Measurements from ENCODE around the gene NOS1. TPM values are rescaled to one million over a fixed set of nuclear protein-coding genes. Genes with fewer than 3 reads are reported as not detected.

The NOS1 gene
- total and polyA plus RNA-seq, 2 donors (not counting 1 experiment from before 2014, with no cell fraction given): under 0.01 TPM; not detected in 1

DNA sequence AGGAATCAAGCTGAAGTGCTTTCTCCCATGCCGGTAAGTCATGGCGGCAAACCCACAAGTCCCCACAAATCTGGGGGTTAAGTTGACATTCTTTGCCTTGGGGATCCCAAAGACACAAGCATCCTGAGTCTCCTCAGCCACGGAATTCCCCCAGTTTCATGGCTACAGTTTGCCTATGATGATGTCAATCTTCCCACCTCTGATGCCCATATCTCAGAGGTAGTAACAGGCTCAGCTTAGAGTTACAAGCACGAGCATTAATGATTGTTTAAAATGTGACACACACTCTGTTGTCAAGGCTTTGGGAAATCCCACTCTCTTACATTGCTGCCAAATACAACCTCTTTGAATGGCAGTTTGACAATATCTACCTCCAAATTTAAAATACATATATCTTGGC, 22.3 kb downstream of the NOS1 start:
- Histone ChIP-seq H4K20me1 (ENCODE audit: control insufficient read depth, extremely low read depth, insufficient read depth, low read length) (no peaks in the 10 kb centered on the region), H2AFZ (ENCODE audit: low read length) (no peak overlapping the region), H3K36me3 (ENCODE audit: control insufficient read depth, insufficient read depth, low read length) (no peaks in the 10 kb centered on the region), H3K27me3 (ENCODE audit: control insufficient read depth, insufficient read depth, low read length) (no peaks in the 10 kb centered on the region), H3K9me3 (ENCODE audit: control insufficient read depth, insufficient read depth, low read depth, low read length) (no peaks in the 10 kb centered on the region), H3K9ac (ENCODE audit: insufficient read depth, low read length) (no peak overlapping the region), H3K79me2 (ENCODE audit: control insufficient read depth, insufficient read depth, low read length) (no peaks in the 10 kb centered on the region), H3K27ac (ENCODE audit: insufficient read depth, low read length) (no peak overlapping the region), H3K4me3 (replicated peaks in 1 of 4; ENCODE audit: control extremely low read depth in 1 of 4, insufficient read depth in 1 of 4, low read depth in 3 of 4, low read length in 4 of 4) (no peak overlapping the region), H3K4me2 (ENCODE audit: extremely low read depth, insufficient read depth, low read length) (no peak overlapping the region), H3K4me1 (ENCODE audit: control insufficient read depth, extremely low read depth, insufficient read depth, low read length) (no peaks in the 10 kb centered on the region)
- no peak for DNase-seq (ENCODE audit: low read depth in 2 of 2)
- TF ChIP-seq, protein P1, sequence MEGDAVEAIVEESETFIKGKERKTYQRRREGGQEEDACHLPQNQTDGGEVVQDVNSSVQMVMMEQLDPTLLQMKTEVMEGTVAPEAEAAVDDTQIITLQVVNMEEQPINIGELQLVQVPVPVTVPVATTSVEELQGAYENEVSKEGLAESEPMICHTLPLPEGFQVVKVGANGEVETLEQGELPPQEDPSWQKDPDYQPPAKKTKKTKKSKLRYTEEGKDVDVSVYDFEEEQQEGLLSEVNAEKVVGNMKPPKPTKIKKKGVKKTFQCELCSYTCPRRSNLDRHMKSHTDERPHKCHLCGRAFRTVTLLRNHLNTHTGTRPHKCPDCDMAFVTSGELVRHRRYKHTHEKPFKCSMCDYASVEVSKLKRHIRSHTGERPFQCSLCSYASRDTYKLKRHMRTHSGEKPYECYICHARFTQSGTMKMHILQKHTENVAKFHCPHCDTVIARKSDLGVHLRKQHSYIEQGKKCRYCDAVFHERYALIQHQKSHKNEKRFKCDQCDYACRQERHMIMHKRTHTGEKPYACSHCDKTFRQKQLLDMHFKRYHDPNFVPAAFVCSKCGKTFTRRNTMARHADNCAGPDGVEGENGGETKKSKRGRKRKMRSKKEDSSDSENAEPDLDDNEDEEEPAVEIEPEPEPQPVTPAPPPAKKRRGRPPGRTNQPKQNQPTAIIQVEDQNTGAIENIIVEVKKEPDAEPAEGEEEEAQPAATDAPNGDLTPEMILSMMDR (conservative IDR thresholded peaks at IDR 0.05 in 1 of 2, IDR thresholded peaks at IDR 0.05 in 1 of 2; ENCODE audit: low read depth in 1 of 2, low read length in 2 of 2): no peak
- no peak for TF ChIP-seq EZH2 (IDR thresholded peaks at IDR 0.05; ENCODE audit: low read length, missing control alignments)

- Histone ChIP-seq H3K4me2 (ENCODE audit: extremely low read depth, insufficient read depth, low read length) (no peak overlapping the region), H3K4me3 (replicated peaks in 1 of 4; ENCODE audit: control extremely low read depth in 1 of 4, insufficient read depth in 1 of 4, low read depth in 3 of 4, low read length in 4 of 4) (no peak overlapping the region)
- no peak for TF ChIP-seq EZH2 (IDR thresholded peaks at IDR 0.05; ENCODE audit: low read length, missing control alignments)
- TF ChIP-seq, protein P1 (conservative IDR thresholded peaks at IDR 0.05 in 1 of 2, IDR thresholded peaks at IDR 0.05 in 1 of 2; ENCODE audit: low read depth in 1 of 2, low read length in 2 of 2): no peak
These were observed 26.4 kb downstream of the NOS1 start for GRCh38 chr12:117334855-117335587.

DNA sequence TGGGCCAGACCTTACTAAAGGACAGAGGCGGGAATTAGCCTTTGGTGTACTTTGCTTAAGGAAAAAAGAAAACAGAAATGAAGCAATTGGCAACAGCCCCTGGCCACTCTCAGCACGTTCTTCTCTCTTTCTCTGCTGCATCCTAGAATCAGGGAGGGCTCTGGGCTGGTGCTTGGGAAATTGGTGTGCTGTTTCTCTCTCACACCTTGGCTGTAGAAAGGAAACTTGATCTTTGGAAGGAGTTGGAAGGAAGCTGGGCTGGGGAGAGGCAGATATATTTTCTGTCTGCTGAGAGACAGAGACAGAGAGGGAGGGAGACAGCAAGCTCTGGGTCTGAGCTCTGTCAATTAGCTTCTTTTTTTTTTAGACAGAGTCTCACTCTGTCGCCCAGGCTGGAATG, 27.4 kb downstream of the NOS1 start:
- TF ChIP-seq EZH2 (IDR thresholded peaks at IDR 0.05; ENCODE audit: low read length, missing control alignments): no peak
- TF ChIP-seq, protein P1 (conservative IDR thresholded peaks at IDR 0.05 in 1 of 2, IDR thresholded peaks at IDR 0.05 in 1 of 2; ENCODE audit: low read depth in 1 of 2, low read length in 2 of 2): no peak
- H3K36me3 ChIP-seq (ENCODE audit: control insufficient read depth, insufficient read depth, low read length): no peaks in the 10 kb centered on the region

More at GRCh38 chr12:117334855-117335587, 26.4 kb downstream of the NOS1 start:
- peak in 1 of 2 donors; percentile 4 for DNase-seq (ENCODE audit: low read depth in 2 of 2)
- H3K9me3 ChIP-seq (ENCODE audit: control insufficient read depth, insufficient read depth, low read depth, low read length): no peaks in the 10 kb centered on the region
- no peak overlapping the region for H2AFZ ChIP-seq (ENCODE audit: low read length)
- H3K27me3 ChIP-seq (ENCODE audit: control insufficient read depth, insufficient read depth, low read length): no peaks in the 10 kb centered on the region
- no peaks in the 10 kb centered on the region for H3K4me1 ChIP-seq (ENCODE audit: control insufficient read depth, extremely low read depth, insufficient read depth, low read length)
- no peaks in the 10 kb centered on the region for H4K20me1 ChIP-seq (ENCODE audit: control insufficient read depth, extremely low read depth, insufficient read depth, low read length)
- H3K36me3 ChIP-seq (ENCODE audit: control insufficient read depth, insufficient read depth, low read length): no peaks in the 10 kb centered on the region
- no peak overlapping the region for H3K9ac ChIP-seq (ENCODE audit: insufficient read depth, low read length)
- no peaks in the 10 kb centered on the region for H3K79me2 ChIP-seq (ENCODE audit: control insufficient read depth, insufficient read depth, low read length)
- no peak overlapping the region for H3K27ac ChIP-seq (ENCODE audit: insufficient read depth, low read length)

More for the DNA sequence above, 27.4 kb downstream of the NOS1 start:
- no peak for DNase-seq (ENCODE audit: low read depth in 2 of 2)
- Histone ChIP-seq H3K4me2 (ENCODE audit: extremely low read depth, insufficient read depth, low read length) (no peak overlapping the region), H4K20me1 (ENCODE audit: control insufficient read depth, extremely low read depth, insufficient read depth, low read length) (no peaks in the 10 kb centered on the region), H3K4me1 (ENCODE audit: control insufficient read depth, extremely low read depth, insufficient read depth, low read length) (no peaks in the 10 kb centered on the region), H3K27ac (ENCODE audit: insufficient read depth, low read length) (no peak overlapping the region), H2AFZ (ENCODE audit: low read length) (no peak overlapping the region), H3K9ac (ENCODE audit: insufficient read depth, low read length) (no peak overlapping the region), H3K79me2 (ENCODE audit: control insufficient read depth, insufficient read depth, low read length) (no peaks in the 10 kb centered on the region), H3K4me3 (replicated peaks in 1 of 4; ENCODE audit: control extremely low read depth in 1 of 4, insufficient read depth in 1 of 4, low read depth in 3 of 4, low read length in 4 of 4) (no peak overlapping the region), H3K9me3 (ENCODE audit: control insufficient read depth, insufficient read depth, low read depth, low read length) (no peaks in the 10 kb centered on the region), H3K27me3 (ENCODE audit: control insufficient read depth, insufficient read depth, low read length) (no peaks in the 10 kb centered on the region)

Measured in fibroblast of lung (primary cell).